Stimulated activated CD4-positive, alpha-beta T cell treated with anti-CD3 and anti-CD28 coated beads, Interleukin-4, amount 100 ng/mL, for 1 hour (primary cell): ENCODE measurements around the gene CUL9.

Source experiments
- DNase-seq: peaks from one replicate; pipeline ENCODE4 v3.0.0-alpha.2; 2020

CUL9 gene

DNA sequence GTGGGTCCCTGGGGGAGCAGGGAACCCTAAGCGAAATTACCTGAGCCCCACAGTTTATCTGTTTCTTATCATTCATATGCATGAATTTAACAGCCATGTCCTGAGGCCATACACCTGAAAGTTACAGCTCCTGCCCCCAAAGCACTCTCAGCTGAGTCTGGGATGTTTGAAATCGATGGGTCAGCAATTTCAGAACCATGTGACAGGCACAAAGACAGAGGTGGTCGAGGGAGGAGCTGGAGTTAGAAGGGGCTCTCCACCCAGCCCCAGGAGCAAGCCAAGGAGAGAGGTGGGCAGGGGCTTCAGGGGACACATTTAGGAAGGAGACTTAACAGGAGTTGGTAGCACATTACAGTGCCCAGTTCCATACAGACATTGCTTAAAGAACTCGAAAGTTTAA, 76.2 kb downstream of the CUL9 start:
- no peak for DNase-seq

DNA sequence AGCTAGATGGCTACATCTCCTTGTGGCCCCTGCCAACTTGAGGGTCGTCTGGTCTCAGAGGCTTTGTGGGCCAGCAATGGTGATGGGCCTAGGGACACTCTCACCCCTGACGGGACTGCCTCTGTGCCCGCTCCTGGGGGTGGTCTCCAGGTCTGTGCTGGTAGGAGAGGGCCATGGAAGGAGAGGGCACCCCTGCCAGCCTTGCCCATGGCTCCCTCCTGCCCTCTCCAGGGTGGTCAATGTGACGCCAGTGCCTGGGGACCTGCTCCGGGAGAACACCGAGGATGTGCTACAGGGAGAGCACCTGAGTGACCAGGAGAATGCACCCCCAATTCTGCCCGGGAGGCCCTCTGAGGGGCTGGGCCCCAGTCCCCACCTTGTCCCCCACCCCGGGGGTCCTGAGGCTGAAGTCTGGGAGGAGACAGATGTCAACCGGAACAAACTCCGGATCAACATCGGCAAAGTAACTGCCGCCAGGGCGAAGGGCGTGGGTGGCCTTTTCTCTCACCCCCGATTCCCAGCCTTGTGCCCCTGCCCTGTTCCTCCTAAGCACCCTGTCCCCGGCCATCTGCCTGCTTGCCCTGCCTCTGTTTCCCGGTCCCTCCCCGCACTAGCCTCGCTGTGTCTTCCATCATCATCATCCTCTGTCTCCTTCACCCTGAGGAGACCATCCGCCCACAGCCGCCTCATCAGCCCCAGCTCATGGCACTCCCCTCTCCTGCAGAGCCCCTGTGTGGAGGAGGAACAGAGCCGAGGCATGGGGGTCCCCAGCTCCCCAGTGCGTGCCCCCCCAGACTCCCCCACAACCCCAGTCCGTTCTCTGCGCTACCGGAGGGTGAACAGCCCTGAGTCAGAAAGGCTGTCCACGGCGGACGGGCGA, 77.1 kb downstream of the CUL9 start:
- no peak for DNase-seq

DNA sequence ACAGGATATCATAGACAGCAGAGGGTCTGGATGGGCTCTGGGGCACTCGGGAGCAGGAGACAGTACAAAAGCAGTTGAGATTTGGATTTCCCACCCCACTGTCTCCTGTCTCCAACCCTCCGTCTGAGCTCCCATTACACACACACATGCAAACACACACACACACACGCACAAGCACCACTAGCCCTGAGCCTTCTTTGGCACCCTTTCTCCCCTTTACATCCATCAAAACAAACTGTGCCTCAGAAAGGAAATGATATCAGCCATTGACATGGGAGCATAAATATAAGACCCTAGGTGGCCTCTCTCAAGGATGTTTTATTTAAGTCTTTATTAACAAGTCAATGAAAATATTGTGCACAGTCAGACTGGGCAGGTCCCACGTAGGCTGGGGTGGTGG, 78.8 kb downstream of the CUL9 start:
- no peak for DNase-seq

DNA sequence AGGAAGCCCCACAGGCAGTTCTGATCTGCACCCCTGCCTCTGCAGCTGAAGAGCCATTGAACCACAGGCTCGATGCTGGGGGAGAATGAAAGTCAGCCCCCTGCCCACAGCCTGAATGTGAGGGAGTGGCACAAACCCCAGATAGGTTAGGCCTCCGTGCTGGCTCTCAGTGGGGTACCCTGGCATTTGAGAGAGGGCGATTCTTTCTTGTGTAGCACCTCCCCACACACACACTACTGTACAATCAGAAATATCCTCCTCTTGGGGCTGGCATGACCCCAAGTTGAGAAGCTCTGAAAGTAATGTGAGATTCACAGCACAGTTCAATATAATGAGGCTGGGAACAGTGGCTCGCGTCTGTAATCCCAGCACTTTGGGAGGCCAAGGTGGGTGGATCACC, 79.2 kb downstream of the CUL9 start:
- no peak for DNase-seq

DNA sequence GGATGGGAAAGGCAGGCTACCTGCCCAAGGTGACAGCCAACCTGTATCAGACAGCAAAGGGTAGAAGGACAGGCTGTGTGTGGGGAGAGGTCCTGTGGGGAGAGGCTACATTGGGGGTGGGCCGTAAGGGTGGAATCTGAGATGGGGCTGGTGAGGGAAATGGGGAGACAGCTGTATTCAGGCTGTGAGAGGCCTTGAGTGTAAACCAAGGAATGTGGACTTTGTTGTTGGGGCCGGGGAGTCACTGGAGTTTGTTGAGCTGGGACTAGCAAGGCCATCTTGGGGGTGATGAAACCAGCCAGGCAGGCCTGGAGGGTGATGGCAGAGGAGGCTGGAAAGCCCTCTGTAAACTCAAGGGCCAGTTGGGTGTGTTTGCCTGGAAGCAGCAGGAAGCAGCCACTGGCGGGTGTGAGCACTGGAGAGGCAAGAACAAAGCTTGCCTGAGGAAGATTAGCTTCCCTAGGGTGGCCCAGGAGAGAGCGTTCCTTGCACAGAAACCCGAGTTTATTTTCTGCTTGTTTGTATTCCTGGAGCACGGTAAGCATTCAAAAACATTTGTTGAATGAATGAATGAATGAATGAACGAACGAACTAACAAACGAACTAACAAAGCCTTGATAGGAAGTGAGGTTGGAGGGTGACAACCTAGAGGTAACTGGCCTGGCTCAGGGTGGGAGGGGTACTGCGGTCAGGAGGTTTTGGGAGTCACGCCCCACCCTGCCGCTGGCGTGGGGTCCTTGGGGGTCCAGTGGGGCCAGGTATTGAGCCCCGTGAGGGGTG, 80.2 kb downstream of the CUL9 start:
- DNase-seq: no peak

DNA sequence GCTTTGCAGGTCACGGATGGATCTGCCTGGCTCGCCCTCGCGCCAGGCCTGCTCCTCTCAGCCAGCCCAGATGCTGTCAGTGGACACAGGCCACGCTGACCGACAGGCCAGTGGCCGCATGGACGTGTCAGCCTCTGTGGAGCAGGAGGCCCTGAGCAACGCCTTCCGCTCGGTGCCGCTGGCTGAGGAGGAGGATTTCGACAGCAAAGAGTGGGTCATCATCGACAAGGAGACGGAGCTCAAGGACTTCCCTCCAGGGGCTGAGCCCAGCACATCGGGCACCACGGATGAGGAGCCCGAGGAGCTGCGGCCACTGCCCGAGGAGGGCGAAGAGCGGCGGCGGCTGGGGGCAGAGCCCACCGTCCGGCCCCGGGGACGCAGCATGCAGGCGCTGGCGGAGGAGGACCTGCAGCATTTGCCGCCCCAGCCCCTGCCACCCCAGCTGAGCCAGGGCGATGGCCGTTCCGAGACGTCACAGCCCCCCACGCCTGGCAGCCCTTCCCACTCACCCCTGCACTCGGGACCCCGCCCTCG, 80.9 kb downstream of the CUL9 start:
- no peak for DNase-seq

DNA sequence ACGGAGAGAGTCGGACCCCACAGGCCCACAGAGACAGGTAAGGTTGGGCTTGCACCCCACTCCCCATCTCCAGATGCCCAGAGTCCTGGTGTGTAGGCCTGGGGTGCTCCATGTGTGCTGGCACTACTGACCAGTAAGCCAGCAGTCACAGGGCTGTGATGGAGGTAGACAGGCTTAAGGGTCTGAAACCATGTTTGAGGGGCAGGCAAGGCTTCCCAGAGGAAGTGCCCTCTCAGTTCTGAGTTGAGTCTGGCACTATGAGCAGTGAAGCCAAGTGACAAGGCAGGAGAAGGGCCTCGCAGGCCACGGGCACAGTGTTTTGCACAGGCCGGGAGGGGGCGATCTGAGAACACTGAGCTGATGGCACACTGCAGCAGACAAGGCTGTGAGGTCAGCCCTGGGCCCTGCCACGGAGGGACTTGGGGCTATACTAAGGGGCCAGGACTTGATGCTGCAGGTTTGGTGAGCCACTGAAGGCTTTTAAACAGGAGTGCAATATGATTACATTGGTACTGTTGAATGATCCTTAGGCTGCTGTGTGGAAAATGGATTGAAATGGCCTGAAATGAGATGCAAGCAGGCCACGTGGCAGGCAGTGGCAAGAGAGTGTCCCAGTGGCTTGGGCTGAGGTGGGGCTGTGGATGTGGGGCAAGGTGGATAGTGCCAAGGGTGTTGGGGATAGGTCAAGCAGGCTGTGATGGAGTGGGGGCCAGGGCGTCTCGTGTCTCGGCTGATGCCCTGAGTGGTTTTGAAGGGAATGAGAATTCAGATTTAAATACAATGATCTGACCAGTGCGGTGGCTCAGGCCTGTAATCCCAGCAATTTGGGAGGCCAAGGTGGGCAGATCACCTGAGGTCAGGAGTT, 81.5 kb downstream of the CUL9 start:
- peak; percentile 79 for DNase-seq

DNA sequence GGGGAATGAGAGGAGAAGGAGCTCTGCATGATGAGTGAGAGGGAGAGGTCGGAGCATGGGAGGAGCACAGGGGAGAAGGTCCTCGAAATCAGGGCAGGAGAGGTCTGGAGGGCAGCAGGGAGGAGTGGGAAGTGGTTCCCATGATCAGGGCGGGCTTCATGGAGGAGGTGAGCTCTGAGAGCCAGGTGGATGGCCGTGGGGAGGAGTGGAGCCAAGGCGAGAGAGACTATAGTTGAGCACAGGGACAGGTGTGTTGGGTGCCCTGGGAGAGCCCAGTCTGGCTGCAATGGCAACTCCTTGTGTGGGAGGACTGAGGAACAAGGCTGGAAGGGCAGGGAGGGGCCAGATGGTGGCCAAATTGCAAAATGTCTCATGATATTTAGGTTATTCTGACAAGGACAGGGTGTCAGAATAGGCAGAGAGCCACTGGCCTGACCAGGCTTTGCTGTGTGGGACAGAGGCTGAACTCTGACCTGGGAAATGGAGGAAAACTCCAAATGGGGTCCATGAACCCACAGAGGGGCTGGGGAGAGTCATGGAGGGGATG, 82.7 kb downstream of the CUL9 start:
- no peak for DNase-seq

DNA sequence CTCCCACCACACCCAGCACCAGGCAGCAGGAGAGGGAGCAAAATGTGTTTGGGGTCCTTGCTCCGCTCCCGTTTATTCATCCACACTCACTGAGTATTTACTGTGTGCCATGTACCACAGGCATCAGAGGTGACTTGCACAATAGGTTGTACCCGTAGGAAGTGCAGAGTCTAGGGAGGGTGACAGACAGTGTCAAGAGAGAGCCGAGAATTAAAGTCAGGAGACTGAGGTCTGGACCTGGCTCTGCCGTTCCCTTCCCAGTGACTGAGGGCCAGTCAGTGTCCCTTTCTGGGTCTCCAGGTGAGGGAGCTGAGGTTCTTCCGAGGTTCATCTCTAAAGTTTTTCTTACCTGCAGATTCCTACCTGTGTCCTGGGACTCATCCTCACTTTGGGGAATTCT, 83.6 kb downstream of the CUL9 start:
- DNase-seq: no peak

DNA sequence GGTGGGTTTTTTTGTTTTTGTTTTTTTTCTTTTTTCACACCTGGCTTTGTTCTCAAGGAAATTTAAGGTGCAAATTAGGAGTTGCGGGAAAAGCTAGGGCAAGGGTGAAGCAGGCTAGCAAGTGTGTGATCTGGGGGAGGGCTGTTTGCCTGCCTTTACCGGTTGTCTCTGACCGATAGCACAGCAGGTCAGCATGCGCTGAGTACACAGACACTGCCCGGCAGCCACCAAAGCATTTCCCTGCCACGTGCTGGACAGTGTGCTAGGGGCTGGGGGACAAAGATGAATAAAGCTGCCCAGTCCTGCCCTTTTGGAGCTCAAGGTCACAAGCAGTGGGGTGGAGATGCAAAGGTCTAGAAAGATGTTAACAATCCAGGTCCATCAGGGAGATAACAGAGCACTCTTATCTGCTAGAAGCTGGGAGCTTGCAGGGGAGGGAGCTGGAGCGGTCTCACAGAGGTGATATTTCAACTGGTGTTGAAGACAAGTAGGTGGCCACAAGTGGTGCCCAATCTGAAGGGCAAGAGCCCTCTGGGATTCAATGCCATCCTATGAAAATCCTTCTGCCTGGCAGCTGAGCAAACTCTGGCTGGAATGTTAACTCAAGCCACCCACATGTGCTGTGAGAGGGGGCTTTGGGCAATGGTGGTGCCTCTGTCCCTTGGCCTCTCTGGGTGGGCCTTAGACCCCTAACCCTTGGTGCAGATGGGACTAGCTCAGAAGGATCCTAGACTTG, 85.8 kb downstream of the CUL9 start:
- no peak for DNase-seq

DNA sequence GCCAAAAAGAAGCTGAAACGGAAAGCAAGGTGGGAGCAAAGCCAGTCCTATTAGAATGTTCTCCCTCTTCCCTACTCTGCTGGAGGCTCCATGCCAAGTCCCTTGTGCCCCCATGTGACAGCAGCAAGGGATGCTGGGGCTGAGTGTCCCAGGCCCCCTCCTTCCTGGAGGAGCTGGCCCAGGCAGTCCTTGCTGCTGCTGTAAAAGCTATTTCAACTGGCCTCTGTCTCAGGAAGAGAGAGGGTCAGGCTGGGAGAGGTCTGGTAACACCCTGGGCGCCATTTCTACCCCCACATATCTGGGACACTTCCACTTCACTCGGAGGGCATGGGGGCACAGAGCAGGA, 86.3 kb downstream of the CUL9 start:
- no peak for DNase-seq

DNA sequence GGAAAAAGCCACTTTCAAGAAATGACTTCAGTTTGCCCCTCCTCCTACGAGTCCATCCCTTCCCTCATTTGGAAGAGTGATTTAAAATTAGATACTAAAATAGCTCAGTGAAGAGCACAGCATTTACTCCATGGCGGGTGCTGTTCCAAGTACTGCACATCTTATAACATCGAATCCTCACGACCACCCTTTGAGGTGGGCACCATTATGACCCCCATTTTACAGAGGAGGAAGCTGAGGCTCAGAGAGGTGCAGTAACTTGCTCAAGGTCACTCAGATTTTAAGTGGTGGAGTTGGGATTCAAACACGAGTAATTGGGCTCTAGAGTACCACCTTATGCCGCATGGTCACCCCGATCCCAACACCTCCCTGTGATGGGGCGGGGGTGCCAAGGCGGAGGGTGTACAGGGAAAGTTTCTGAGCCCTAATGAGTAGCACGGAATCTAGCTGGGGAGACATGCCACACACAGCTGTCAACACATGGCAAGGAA, 86.8 kb downstream of the CUL9 start:
- no peak for DNase-seq

DNA sequence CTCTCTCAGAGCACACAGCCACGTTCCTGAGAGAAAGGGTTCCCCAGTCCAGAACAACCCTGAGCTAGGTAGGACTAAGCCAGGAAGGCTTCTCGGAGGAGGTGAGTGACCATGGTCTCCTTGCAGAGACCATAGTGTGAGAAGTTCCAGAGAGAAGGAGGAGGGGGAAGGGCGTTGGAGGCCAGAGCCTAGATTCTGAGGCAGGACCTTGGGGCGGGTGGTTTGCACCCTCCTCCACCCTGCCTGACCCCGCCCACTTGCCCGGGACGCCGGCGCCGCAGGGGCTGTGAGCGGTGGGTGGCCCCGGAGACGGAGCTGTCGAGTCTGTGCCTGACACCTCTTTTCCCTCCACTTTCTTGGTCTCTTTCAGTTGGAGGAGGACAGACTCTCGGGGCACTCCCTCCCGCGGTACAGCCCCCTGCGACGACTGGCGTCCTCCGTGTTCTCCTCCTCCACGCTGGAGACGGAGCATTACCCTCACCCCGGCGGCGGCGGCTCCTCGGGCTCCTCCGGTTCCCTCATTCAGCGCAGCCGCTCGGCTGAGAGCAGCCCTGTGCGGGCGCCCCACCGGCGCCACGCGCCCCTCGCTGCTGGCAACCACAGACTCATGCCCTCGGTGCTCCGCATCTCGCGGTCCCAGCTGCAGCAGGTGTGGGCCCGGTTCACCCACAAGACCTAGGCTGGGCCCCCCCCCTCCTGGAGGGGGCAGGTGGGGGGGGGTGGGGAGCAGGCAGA, 87.4 kb downstream of the CUL9 start:
- peak; percentile 51 for DNase-seq

DNA sequence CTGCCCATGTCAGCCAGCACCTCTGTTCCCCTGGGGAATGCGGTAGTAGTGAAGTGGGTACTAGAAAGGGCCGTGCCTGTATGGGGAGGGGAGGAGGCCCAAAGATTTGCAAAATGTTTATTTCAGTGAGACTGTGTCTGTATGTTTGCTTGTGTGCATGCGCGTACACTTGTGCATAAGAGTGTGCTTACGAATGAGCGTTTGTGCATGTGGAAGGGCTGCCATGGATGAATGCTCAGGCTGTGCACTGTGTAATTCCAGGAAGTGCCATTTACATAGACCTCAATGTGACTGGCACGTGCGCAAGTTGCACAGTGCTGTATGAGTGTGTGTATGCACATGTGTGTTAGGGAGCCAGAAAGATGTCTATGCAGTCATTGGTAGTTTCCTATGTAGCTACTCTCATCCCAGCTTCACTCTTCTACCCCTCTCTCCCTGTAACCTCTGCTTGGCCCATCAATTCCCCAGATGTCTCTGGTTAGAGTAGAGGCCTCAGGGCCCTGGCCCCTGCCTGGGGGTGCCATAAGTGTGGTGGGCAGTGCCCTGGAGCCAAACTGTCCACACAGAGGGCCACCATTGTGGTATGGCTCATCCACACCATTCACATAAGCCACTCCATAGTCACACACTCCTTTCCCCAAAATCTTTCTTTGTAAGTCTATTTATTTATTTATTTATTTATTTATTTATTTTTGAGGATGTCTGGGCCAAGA, 89.3 kb downstream of the CUL9 start:
- no peak for DNase-seq

DNA sequence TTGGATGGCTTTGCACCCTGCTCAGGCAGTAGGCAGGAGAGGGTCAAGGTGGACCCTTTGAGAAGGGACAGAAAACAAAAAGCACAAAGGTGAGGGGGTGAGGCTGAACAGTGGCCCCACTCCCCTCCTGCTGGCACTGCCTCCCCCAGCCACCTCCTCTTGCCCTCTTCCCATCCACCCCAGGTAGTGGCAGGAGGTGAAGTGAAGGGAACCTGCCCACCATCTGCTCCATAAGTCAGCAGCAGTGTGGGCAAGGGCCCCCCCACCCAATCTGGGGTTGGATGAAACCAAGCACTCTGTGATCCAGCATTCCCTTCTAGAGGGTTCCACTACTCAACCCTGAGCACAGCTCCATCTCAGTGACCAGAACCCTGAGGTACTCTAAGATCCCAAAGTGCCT, 89.9 kb downstream of the CUL9 start:
- no peak for DNase-seq

DNA sequence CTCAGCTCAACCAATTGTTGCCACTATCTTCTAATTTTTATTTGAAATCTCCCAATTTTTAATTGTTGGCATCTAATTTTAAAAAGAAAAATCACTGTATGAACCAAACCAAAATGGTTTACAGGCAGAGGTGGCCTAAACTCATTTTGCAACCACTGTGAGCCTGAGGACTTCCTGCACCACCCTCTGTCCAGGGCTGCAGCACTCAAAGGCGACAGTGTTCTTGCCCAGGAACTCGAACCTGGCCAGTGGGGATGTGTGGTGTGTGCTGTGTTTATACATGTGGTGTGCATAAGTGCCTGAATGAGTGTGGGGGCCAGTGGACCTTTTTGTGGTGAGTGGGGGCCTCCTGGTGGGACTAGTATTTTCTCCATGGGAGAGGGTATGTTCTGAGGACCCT, 91.7 kb downstream of the CUL9 start:
- DNase-seq: no peak
